ENCODE results near the gene PRM1.

PRM1 gene

DNA sequence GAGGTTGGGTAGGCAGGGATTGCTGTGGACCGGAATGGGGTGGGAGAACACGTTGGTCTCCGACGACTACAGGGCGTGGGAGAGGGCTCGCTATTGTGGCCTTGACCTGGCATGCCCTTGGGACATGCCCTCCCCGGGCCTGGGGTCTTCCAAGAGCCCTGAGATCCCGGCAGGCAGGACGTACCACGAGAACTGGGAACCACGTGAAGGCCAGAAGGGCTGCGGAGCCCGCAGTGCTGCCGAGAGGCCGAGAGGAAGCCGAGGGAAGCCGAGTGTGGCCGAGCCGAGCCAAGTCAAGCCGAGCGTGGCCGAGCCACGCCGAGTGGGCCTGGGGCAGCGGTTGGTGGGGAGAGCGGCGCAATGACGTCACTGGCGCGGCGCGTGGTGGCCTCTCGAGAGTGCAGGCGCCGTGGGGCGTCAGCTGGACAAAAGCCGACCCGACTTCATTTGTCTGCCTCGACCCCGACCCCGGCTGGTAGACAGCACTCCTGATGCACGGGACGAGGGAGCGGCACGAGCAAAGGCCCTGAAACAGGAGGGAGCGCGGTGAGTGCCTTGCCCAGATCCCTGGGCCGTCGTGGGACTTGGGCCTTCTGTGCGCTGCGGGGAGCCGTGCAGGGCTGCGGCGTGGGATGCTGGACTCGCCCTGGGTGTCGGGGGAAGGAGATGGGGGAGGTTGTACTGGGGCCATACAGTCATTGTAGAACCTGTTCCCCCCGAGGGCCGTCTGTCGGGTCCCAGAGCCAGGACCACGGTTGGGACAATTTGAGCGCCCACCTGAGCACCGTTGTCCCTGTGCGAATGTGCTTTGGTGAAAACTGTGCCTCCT lies 31.7 kb downstream of the PRM1 start:
- no peaks in the 10 kb centered on the region for H3K9me2 ChIP-seq (replicated peaks; ENCODE audit: control insufficient read depth, low read length)
- peaks cover 22% of the 10 kb centered on the region for H3K79me2 ChIP-seq (ENCODE audit: control insufficient read depth, low read length)
- H3K4me1 ChIP-seq (ENCODE audit: control insufficient read depth, low read length), result peaks cover 35% of the 10 kb centered on the region
- no peaks in the 10 kb centered on the region for H3K9me3 ChIP-seq (ENCODE audit: control insufficient read depth, insufficient read depth, low read length)
- H3K27ac ChIP-seq (ENCODE audit: low read depth, low read length), result no peak overlapping the region
- peaks cover 28% of the 10 kb centered on the region for H3K36me3 ChIP-seq (ENCODE audit: control insufficient read depth, low read length)
- H3K4me2 ChIP-seq (ENCODE audit: low read length), result no peak overlapping the region
- peaks cover 29% of the 10 kb centered on the region for H3K27me3 ChIP-seq (ENCODE audit: control insufficient read depth, low read length)
- no peak overlapping the region for H3K4me3 ChIP-seq (ENCODE audit: low read length)
- TF ChIP-seq EZH2phosphoT487 (IDR thresholded peaks at IDR 0.05; ENCODE audit: borderline replicate concordance, low read length), result no peak
- TF ChIP-seq, protein P1, sequence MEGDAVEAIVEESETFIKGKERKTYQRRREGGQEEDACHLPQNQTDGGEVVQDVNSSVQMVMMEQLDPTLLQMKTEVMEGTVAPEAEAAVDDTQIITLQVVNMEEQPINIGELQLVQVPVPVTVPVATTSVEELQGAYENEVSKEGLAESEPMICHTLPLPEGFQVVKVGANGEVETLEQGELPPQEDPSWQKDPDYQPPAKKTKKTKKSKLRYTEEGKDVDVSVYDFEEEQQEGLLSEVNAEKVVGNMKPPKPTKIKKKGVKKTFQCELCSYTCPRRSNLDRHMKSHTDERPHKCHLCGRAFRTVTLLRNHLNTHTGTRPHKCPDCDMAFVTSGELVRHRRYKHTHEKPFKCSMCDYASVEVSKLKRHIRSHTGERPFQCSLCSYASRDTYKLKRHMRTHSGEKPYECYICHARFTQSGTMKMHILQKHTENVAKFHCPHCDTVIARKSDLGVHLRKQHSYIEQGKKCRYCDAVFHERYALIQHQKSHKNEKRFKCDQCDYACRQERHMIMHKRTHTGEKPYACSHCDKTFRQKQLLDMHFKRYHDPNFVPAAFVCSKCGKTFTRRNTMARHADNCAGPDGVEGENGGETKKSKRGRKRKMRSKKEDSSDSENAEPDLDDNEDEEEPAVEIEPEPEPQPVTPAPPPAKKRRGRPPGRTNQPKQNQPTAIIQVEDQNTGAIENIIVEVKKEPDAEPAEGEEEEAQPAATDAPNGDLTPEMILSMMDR (IDR thresholded peaks at IDR 0.05; ENCODE audit: low read depth, low read length, poor library complexity, severe bottlenecking), result no peak
- peaks cover 24% of the 10 kb centered on the region for H3F3A ChIP-seq (ENCODE audit: control insufficient read depth, insufficient read depth)
- peaks cover 12% of the 10 kb centered on the region for H4K20me1 ChIP-seq (ENCODE audit: control insufficient read depth, insufficient read depth, low read depth, low read length)

DNA sequence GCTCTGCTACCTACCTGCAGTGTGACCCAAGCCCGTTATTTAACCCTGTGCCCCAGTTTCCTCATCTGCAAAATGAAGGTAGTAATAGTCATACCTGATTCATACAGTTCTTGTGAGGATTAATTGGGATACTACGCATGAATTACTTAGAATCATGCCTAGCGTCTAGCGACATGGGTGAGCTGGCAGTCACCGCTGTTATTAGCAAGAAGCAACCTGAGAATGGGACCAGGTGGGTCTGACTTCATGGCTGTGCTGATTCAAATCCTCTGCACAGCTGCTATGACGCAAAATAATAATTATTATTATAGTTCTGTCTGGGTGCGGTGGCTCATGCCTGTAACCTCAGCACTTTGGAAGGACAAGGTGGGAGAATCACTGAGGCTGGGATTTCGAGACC lies 33.0 kb downstream of the PRM1 start:
- Histone ChIP-seq H4K20me1 (ENCODE audit: control insufficient read depth, insufficient read depth, low read depth, low read length) (peaks cover 4% of the 10 kb centered on the region), H3K4me1 (ENCODE audit: control insufficient read depth, low read length) (peaks cover 23% of the 10 kb centered on the region), H3K27ac (ENCODE audit: low read depth, low read length) (no peak overlapping the region), H3K4me3 (ENCODE audit: low read length) (no peak overlapping the region), H3K9me2 (replicated peaks; ENCODE audit: control insufficient read depth, low read length) (no peaks in the 10 kb centered on the region), H3K4me2 (ENCODE audit: low read length) (no peak overlapping the region), H3F3A (ENCODE audit: control insufficient read depth, insufficient read depth) (peaks cover 17% of the 10 kb centered on the region), H3K27me3 (ENCODE audit: control insufficient read depth, low read length) (peaks cover 38% of the 10 kb centered on the region), H3K9me3 (ENCODE audit: control insufficient read depth, insufficient read depth, low read length) (no peaks in the 10 kb centered on the region), H3K36me3 (ENCODE audit: control insufficient read depth, low read length) (peaks cover 15% of the 10 kb centered on the region), H3K79me2 (ENCODE audit: control insufficient read depth, low read length) (peaks cover 9% of the 10 kb centered on the region)
- no peak for TF ChIP-seq EZH2phosphoT487 (IDR thresholded peaks at IDR 0.05; ENCODE audit: borderline replicate concordance, low read length)
- TF ChIP-seq, protein P1 (IDR thresholded peaks at IDR 0.05; ENCODE audit: low read depth, low read length, poor library complexity, severe bottlenecking), result no peak

DNA sequence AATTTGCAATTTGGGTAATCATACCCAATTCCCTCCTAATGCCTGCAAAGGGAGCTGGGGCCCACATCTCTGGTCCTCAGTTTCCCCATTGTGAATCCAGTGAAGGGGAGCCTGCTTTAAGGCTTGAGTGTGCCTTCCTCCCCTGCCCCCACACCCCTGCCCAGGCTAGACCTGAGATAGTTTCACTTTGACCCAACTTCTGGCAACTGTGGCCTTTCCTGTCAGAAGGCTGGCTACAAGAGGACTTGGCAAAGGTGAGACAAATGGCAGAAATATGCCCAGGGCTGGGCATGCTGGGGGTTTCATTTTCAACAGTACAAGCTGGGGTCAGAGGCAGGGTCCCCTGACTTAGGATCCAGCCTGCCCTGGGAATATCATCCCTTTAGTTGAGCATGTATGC lies 35.1 kb downstream of the PRM1 start:
- no peak overlapping the region for H3K4me2 ChIP-seq (ENCODE audit: low read length)
- H3K79me2 ChIP-seq (ENCODE audit: control insufficient read depth, low read length), result no peaks in the 10 kb centered on the region

More for the DNA sequence above, 35.1 kb downstream of the PRM1 start:
- no peak overlapping the region for H3K4me3 ChIP-seq (ENCODE audit: low read length)
- H3K27me3 ChIP-seq (ENCODE audit: control insufficient read depth, low read length), result peaks cover 50% of the 10 kb centered on the region
- H3K9me3 ChIP-seq (ENCODE audit: control insufficient read depth, insufficient read depth, low read length), result no peaks in the 10 kb centered on the region
- no peaks in the 10 kb centered on the region; the same call in none of the 2 replicates for H4K20me1 ChIP-seq (ENCODE audit: control insufficient read depth, insufficient read depth, low read depth, low read length)
- H3K36me3 ChIP-seq (ENCODE audit: control insufficient read depth, low read length), result no peaks in the 10 kb centered on the region
- TF ChIP-seq EZH2phosphoT487 (IDR thresholded peaks at IDR 0.05; ENCODE audit: borderline replicate concordance, low read length), result no peak
- TF ChIP-seq, protein P1 (IDR thresholded peaks at IDR 0.05; ENCODE audit: low read depth, low read length, poor library complexity, severe bottlenecking), result no peak
- peaks cover 10% of the 10 kb centered on the region for H3K4me1 ChIP-seq (ENCODE audit: control insufficient read depth, low read length)
- no peaks in the 10 kb centered on the region for H3K9me2 ChIP-seq (replicated peaks; ENCODE audit: control insufficient read depth, low read length)
- no peak overlapping the region for H3K27ac ChIP-seq (ENCODE audit: low read depth, low read length)
- H3F3A ChIP-seq (ENCODE audit: control insufficient read depth, insufficient read depth), result peaks cover 3% of the 10 kb centered on the region; the same call in 1 of the 2 replicates

All from DOHH2 (cell line).